Measurements from ENCODE around the gene TTC28. TPM values are rescaled to one million over a fixed set of nuclear protein-coding genes. Genes with fewer than 3 reads are reported as not detected.
"Not testable (repeated sequence)": the region's sequence is repeated elsewhere in the genome, so short reads cannot be mapped to it uniquely, and the experiment has no call there.

Gene TTC28
- total RNA-seq, 2 donors from 2014 or later, result 4.2 to 5.4 TPM

DNA sequence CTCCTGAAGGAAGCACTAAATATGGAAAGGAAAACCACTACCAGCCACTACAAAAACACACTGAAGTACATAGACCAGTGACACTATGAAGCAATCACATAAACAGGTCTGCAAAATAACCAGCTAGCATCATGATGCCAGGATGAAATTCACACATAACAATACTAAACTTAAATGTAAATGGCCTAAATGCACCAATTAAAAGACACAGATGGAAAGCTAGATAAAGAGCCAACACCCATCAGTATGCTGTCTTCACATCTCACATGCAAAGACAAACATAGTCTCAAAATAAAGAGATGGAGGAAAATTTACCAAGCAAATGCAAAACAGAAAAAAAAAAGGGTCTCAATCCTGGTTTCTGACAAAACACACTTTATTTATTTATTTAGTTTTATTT lies 171.7 kb downstream of the TTC28 start:
- Mint-ChIP-seq H3K4me3 (no peak overlapping the region), H3K36me3 (ENCODE audit: insufficient read depth in 2 of 2) (peaks cover 4 to 5% of the 10 kb centered on the region in 2 donors), H3K27me3 (ENCODE audit: low read depth) (peaks cover 20% of the 10 kb centered on the region), H3K9me3 (peaks cover 7 to 12% of the 10 kb centered on the region in 2 donors), H3K4me1 (ENCODE audit: low read depth) (no peaks in the 10 kb centered on the region), H3K27ac (no peak overlapping the region)
- no peak for DNase-seq
- ATAC-seq (replicated peaks in 1 of 2), result no peak

DNA sequence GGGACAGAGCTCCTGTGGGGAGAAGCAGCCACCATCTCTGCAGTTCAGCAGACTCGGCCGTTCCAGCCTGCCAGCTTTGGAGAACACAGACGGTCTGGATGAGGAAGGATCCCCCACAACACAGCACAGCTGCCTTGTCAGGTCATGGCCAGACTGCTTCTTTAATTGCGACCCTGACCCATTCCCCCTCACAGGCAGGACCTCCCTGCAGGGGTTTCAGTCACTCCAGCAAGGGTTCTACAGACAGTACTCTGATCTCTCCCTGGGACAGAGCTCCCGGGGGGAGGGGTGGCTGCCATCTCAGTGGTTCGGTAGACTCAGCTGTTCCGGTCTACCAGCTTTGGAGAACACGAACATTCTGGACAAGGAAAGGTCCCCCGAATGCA lies 173.5 kb downstream of the TTC28 start:
- Mint-ChIP-seq H3K27me3 (ENCODE audit: low read depth) (peaks cover 13% of the 10 kb centered on the region), H3K9me3 (peaks cover 7 to 10% of the 10 kb centered on the region in 2 donors), H3K27ac (no peak overlapping the region), H3K4me1 (ENCODE audit: low read depth) (no peaks in the 10 kb centered on the region), H3K4me3 (no peak overlapping the region), H3K36me3 (ENCODE audit: insufficient read depth in 2 of 2) (peaks cover 4 to 5% of the 10 kb centered on the region in 2 donors)
- ATAC-seq (replicated peaks in 1 of 2) (no peak), DNase-seq (no peak)

DNA sequence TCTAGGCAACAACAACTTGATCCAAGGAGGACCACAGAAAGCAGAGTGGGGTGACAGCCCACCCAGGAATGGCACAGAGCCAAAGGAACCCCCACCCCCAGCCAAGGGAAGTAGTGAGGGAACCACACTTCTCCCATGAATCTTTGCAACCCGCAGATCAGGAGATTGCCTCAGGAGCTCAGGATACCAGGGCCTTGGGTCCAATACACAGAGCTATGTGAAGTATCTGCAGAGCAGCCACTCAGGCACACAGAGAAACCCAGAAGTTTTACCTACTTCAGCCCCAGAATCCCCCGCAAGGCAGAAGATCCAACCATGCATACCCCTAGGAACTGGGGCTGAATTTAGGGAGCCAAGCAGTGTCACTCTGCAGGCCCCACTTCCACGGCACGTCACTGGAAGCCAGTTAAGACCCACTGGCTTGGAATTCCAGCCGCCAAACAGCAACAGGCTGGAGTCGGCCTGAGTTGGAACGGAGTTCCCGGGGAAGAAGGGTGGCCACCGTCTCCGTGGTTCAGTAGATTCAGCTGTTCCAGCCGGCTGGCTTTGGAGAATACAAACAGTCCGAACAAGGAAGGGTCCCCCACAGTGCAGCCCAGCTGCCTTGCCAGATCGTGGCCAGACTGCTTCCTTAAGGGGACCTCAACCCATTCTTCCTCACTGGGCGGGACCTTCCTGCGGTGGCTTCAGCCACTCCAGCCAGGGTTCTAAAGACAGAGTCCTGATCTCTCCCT lies 174.1 kb downstream of the TTC28 start:
- Mint-ChIP-seq H3K9me3 (peaks cover 7% of the 10 kb centered on the region in 2 donors), H3K36me3 (ENCODE audit: insufficient read depth in 2 of 2) (peaks cover 4 to 5% of the 10 kb centered on the region in 2 donors), H3K4me3 (no peak overlapping the region), H3K4me1 (ENCODE audit: low read depth) (no peaks in the 10 kb centered on the region), H3K27ac (no peak overlapping the region), H3K27me3 (ENCODE audit: low read depth) (peaks cover 14% of the 10 kb centered on the region)
- no peak for ATAC-seq (replicated peaks in 1 of 2)
- no peak for DNase-seq

DNA sequence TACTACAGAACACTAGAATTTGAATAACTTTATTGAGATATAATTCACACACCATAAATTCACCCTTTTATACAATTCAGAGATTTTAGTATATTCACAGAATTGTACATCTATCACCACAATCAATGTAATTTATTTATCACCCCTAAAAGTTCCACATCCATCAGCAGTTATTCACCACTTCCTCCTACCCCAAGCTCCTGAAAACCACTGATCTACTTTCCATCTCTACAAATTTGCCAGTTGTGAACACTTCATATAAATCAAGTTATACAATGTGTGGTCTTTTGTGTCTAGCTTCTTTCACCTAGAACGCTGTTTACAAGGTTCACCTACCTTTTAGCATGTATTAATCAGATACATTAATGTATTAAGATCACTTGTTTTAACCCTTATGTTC lies 179.6 kb downstream of the TTC28 start:
- no peak for DNase-seq
- ATAC-seq (replicated peaks in 1 of 2), result no peak
- Mint-ChIP-seq H3K36me3 (ENCODE audit: insufficient read depth in 2 of 2) (no peaks in the 10 kb centered on the region), H3K4me1 (ENCODE audit: low read depth) (no peaks in the 10 kb centered on the region), H3K27me3 (ENCODE audit: low read depth) (peaks cover 24% of the 10 kb centered on the region), H3K4me3 (no peak overlapping the region), H3K9me3 (no peaks in the 10 kb centered on the region), H3K27ac (no peak overlapping the region)

DNA sequence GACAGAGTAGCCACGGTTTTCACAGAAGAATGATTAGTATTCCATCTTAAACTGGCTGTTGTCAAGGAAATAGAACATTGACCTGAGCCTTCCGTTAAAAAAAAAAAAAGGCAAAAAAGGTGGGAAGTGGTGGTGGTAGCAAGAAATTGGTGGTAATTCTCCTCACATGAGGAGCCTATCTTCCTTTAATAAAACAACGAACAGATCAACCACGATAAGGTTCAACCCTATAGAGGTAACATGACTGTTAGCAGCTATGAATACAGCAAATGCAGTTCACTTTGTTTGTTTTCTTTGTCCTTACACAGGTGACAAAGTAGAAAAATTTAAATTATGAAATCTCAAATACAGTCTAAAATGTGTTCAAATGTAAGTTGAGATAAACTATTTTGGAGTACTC lies 181.6 kb downstream of the TTC28 start:
- DNase-seq (no peak), ATAC-seq (replicated peaks in 1 of 2) (no peak)
- no peaks in the 10 kb centered on the region for H3K4me1 Mint-ChIP-seq (ENCODE audit: low read depth)
- peaks cover 32% of the 10 kb centered on the region for H3K27me3 Mint-ChIP-seq (ENCODE audit: low read depth)
- no peak overlapping the region for H3K27ac Mint-ChIP-seq
- no peaks in the 10 kb centered on the region for H3K36me3 Mint-ChIP-seq (ENCODE audit: insufficient read depth in 2 of 2)
- no peak overlapping the region for H3K4me3 Mint-ChIP-seq
- no peaks in the 10 kb centered on the region for H3K9me3 Mint-ChIP-seq

DNA sequence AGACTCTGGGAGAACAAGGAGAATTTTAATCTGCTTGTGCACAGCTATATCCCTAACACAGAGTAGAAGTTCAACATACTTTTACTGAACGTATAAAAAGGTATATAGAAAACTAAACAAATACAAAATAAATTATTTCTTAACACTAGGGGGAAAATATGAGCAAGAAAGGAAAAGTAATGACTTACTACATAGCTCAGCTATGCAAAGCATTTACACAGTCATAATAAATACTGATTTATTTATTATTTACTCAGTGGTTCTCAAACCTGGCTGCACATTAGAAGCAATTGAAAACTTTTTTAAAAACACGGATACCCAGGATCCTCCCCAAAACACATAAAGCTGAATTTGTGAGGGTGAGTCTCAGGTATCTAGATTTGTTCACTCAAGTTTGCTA lies 182.5 kb downstream of the TTC28 start:
- no peak for DNase-seq
- H3K4me1 Mint-ChIP-seq (ENCODE audit: low read depth), result no peaks in the 10 kb centered on the region
- ATAC-seq (replicated peaks in 1 of 2), result no peak
- H3K27ac Mint-ChIP-seq, result no peak overlapping the region
- H3K36me3 Mint-ChIP-seq (ENCODE audit: insufficient read depth in 2 of 2), result no peaks in the 10 kb centered on the region
- H3K27me3 Mint-ChIP-seq (ENCODE audit: low read depth), result peaks cover 32% of the 10 kb centered on the region
- no peaks in the 10 kb centered on the region for H3K9me3 Mint-ChIP-seq
- no peak overlapping the region for H3K4me3 Mint-ChIP-seq

DNA sequence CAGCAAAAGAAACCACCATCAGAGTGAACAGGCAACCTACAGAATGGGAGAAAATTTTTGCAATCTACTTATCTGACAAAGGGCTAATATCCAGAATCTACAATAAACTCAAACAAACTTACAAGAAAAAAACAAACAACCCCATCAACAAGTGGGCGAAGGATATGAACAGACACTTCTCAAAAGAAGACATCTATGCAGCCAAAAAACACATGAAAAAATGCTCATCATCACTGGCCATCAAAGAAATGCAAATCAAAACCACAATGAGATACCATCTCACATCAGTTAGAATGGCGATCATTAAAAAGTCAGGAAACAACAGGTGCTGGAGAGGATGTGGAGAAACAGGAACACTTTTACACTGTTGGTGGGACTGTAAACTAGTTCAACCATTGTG lies 188.4 kb downstream of the TTC28 start:
- not testable (repeated sequence) for H3K4me1 Mint-ChIP-seq (ENCODE audit: low read depth); H3K4me3 Mint-ChIP-seq; ATAC-seq (replicated peaks in 1 of 2); H3K27ac Mint-ChIP-seq; H3K9me3 Mint-ChIP-seq; DNase-seq; H3K36me3 Mint-ChIP-seq (ENCODE audit: insufficient read depth in 2 of 2)
- peaks cover 24% of the 10 kb centered on the region for H3K27me3 Mint-ChIP-seq (ENCODE audit: low read depth)

DNA sequence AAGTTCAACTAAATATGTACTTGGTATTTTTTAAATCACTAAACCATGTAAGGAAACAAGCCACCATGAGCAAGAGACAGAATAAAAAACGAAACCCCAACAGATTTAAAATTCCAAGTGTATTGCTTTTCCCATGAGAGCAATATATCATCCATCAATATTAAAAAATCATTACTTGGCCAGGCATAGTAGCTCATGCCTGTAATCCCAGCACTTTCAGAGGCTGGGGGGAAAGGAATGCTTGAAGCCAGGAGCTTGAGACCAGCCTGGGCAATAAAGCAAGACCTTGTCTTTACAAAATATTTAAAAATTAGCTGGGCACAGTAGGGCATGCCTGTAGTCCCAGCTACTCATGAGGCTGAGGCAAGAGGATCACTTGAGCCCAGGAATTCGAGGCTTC lies 190.8 kb downstream of the TTC28 start:
- Mint-ChIP-seq H3K4me1 (ENCODE audit: low read depth) (no peaks in the 10 kb centered on the region), H3K27me3 (ENCODE audit: low read depth) (peaks cover 15% of the 10 kb centered on the region), H3K27ac (peak overlapping the region; percentile 28), H3K9me3 (no peaks in the 10 kb centered on the region), H3K36me3 (ENCODE audit: insufficient read depth in 2 of 2) (no peaks in the 10 kb centered on the region), H3K4me3 (no peak overlapping the region)
- DNase-seq, result no peak
- ATAC-seq (replicated peaks in 1 of 2), result no peak

DNA sequence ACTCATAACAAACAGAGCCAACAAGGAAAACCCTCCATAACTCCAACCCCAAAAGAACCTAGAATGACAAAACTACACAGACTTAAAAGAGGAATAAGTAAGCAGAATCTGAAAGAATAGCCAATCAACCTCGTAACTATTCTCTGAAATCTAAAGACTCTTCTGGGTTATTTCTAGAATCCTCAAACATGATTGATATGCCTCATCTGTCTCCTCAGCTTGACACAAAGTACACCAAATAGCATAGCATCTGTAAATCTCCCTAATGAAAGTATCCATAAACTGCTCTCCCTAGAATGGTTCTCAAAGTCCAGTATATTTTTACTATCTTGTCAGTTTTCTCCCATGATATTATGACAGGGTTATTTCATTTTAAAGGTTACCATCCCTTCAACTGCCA lies 195.0 kb downstream of the TTC28 start:
- H3K27ac Mint-ChIP-seq, result no peak overlapping the region
- H3K4me1 Mint-ChIP-seq (ENCODE audit: low read depth), result no peaks in the 10 kb centered on the region
- peaks cover 7% of the 10 kb centered on the region for H3K27me3 Mint-ChIP-seq (ENCODE audit: low read depth)
- H3K36me3 Mint-ChIP-seq (ENCODE audit: insufficient read depth in 2 of 2), result no peaks in the 10 kb centered on the region
- ATAC-seq (replicated peaks in 1 of 2), result no peak
- H3K9me3 Mint-ChIP-seq, result no peaks in the 10 kb centered on the region
- DNase-seq, result no peak
- H3K4me3 Mint-ChIP-seq, result no peak overlapping the region

DNA sequence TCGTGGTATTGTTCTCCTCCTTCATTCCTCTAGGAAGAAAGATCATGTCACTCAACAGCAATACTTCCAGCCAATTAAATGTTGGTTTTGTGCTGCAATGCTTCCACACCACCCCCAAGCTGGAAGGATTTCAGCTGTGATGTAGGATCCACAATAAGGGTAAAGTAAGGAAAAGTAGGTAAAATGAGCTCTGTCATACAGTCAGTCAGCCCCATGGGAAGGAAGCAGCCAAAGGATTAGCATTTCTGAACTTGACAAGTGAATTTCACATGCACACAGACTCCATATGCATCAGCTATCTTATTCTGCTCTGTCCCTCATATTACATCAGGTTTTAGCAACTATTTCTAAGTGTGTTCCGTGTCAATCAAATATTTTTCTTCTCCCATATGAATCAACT lies 197.9 kb downstream of the TTC28 start:
- H3K9me3 Mint-ChIP-seq, result no peaks in the 10 kb centered on the region
- H3K27me3 Mint-ChIP-seq (ENCODE audit: low read depth), result peaks cover 12% of the 10 kb centered on the region
- no peak overlapping the region for H3K27ac Mint-ChIP-seq
- H3K4me3 Mint-ChIP-seq, result no peak overlapping the region
- H3K4me1 Mint-ChIP-seq (ENCODE audit: low read depth), result no peaks in the 10 kb centered on the region
- H3K36me3 Mint-ChIP-seq (ENCODE audit: insufficient read depth in 2 of 2), result no peaks in the 10 kb centered on the region
- DNase-seq (no peak), ATAC-seq (replicated peaks in 1 of 2) (no peak)

DNA sequence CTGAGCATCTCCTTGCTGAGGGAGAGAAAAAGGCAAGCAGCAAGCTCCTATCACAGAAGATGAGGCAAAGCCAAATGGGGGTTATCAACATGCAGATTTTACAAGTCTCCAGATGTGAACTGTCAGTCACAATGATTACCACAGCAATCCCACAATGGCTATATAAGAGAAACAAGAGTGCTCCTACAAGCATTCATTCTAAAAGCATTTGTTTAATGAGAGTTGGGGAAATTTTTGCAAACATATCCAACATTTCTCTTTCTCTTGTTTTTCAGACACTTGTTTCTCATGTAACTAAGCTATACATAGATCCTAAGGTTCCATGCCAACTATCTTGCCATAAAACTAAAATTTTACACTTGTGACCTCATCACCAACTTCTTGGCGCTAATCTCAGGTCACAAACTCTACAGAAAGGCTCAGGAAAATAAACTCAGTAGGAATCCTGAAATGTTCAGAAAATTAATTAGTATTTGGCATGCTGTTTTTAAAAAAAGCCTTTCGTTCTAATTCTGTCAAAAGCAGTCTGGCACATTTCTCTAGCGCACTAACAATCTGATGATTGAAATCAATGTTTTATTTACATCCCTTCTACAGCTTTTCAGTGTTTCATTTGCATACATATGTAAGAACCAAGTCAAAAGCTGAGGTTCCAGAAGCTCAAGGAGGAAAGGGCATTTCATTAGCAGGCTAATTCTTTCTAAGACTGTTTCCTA lies 199.5 kb downstream of the TTC28 start:
- H3K27me3 Mint-ChIP-seq (ENCODE audit: low read depth), result peaks cover 12% of the 10 kb centered on the region
- H3K27ac Mint-ChIP-seq, result no peak overlapping the region
- H3K4me1 Mint-ChIP-seq (ENCODE audit: low read depth), result no peaks in the 10 kb centered on the region
- DNase-seq, result no peak
- no peak for ATAC-seq (replicated peaks in 1 of 2)
- H3K36me3 Mint-ChIP-seq (ENCODE audit: insufficient read depth in 2 of 2), result no peaks in the 10 kb centered on the region
- H3K4me3 Mint-ChIP-seq, result no peak overlapping the region
- no peaks in the 10 kb centered on the region for H3K9me3 Mint-ChIP-seq

DNA sequence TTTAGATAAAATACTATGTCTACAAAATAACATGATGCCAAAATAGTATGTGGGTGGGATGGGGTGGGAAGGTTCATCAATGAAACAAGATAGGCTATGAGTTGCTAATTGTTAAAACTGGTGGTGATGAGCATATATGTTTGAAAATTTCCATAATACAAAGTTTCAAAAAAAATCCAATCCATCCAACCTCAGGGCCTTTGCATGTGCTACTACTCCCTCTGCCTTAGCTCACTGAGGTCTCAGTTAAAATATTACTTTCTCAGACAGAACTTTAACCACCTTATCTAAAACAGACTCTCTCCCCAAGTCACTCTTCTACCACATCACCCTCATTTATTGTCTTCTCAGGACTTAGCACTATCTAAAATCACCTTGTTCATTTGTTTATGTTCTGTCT lies 201.1 kb downstream of the TTC28 start:
- H3K36me3 Mint-ChIP-seq (ENCODE audit: insufficient read depth in 2 of 2), result no peaks in the 10 kb centered on the region
- ATAC-seq (replicated peaks in 1 of 2), result no peak
- H3K27ac Mint-ChIP-seq, result no peak overlapping the region
- no peak overlapping the region for H3K4me3 Mint-ChIP-seq
- no peak for DNase-seq
- peaks cover 17% of the 10 kb centered on the region for H3K27me3 Mint-ChIP-seq (ENCODE audit: low read depth)
- H3K9me3 Mint-ChIP-seq, result no peaks in the 10 kb centered on the region
- H3K4me1 Mint-ChIP-seq (ENCODE audit: low read depth), result no peaks in the 10 kb centered on the region

DNA sequence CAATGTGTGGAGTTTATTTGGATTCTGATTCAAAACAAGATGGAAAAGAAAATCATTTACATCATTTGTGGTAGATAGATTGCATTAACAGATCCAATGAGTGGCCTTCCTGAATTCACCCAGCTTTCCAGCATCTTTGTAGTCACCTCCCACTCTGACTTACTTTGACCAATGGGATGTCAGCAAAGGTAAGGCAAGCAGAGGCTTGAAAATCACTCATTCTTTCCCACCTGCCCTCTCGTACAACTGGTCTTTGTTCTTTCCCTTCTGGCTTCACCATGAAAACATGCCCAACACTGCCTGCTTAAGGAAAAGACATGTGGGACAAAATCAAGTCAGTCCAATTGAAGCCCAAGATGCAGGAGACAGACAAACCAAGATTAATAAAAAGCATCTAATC lies 202.1 kb downstream of the TTC28 start:
- DNase-seq, result no peak

DNA sequence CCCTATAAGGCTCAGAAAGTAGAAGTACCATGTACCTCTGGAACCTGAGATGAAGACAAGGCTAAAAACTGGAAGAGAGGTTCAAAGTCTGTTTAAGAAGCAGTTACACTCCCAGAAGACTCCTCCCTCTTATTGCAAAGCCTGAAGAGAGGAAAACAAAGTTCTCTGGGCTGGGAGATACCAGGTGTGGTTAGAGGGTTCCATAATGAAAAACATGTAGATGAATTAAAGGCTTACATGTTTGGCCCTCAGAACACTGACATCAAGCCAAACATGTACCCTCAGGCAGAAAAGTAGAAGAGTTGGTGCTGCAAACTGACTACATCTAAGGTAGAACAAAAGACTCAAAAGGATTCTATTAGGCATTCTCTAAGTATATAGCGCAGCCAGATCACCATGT lies 205.3 kb downstream of the TTC28 start:
- Mint-ChIP-seq H3K27me3 (ENCODE audit: low read depth) (peaks cover 25% of the 10 kb centered on the region), H3K4me1 (ENCODE audit: low read depth) (no peaks in the 10 kb centered on the region), H3K27ac (no peak overlapping the region), H3K9me3 (no peaks in the 10 kb centered on the region), H3K36me3 (ENCODE audit: insufficient read depth in 2 of 2) (no peaks in the 10 kb centered on the region), H3K4me3 (no peak overlapping the region)
- DNase-seq (no peak), ATAC-seq (replicated peaks in 1 of 2) (no peak)

More for the DNA sequence above, 202.1 kb downstream of the TTC28 start:
- no peak overlapping the region for H3K4me3 Mint-ChIP-seq
- H3K27ac Mint-ChIP-seq, result no peak overlapping the region
- H3K36me3 Mint-ChIP-seq (ENCODE audit: insufficient read depth in 2 of 2), result no peaks in the 10 kb centered on the region
- ATAC-seq (replicated peaks in 1 of 2), result no peak
- H3K9me3 Mint-ChIP-seq, result no peaks in the 10 kb centered on the region
- H3K4me1 Mint-ChIP-seq (ENCODE audit: low read depth), result no peaks in the 10 kb centered on the region
- peaks cover 17% of the 10 kb centered on the region for H3K27me3 Mint-ChIP-seq (ENCODE audit: low read depth)

Measured in activated T-cell treated with anti-CD3 and anti-CD28 coated beads, Interleukin-2, amount 50 U/mL, for 72 hours (primary cell).